SW480 (cell line): ENCODE measurements around the gene TSPAN3.

ENCODE experiments used
- DNase-seq: peaks from one replicate; pipeline ENCODE4 v3.0.0-alpha.2; 2016; ENCODE audit warnings: low spot score

Gene TSPAN3

GRCh38 chr15:77009646-77010311 is 61.1 kb downstream of the TSPAN3 start:
- no peak for DNase-seq

DNA sequence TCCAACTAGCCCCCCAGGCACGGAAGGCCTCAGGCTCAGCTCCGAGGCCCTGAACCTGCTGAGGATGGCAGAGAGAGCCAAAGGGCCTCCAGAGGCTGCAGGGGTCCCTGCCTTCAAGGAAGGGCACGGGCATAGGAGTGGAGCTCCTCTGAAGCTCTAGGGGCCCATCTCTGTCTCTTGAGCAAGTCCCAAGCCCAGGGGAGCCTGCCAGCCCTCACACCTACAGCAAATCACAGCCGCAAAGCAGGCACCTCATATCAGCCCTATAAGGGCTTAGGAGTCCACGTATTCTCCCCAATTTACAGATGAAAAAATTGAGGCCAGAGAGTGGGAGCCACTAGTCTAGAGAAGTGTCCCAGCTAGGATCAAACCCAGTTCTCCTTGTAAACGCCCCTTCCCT is 61.7 kb downstream of the TSPAN3 start:
- DNase-seq = no peak

DNA sequence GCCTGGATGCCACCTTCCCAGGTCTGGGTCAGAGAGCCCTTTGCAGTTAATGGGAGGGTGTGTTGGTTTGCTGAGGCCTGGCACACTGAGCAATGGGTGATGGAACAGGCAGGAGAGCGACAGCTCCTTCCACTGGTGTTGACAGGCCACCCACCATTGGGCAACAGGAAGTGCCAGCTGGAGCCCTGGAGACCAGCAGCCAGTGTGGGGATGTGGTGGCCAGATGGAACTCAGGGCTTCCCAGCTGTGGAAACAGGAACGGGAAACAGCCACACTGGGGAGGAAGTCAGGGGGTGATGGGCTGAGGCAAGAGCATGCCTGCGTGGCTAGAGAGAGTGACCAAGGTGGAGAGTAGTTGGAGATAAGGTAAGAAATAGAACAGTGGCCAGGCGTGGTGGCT is 66.7 kb downstream of the TSPAN3 start:
- DNase-seq = no peak

- DNase-seq = no peak
Measured at GRCh38 chr15:77002954-77003912, 67.7 kb downstream of the TSPAN3 start.

- DNase-seq = no peak
Measured at GRCh38 chr15:77002436-77002835, 68.5 kb downstream of the TSPAN3 start.

- no peak for DNase-seq
Measured at GRCh38 chr15:77001966-77002365, 68.9 kb downstream of the TSPAN3 start.

GRCh38 chr15:77001351-77001750 is 69.6 kb downstream of the TSPAN3 start:
- no peak for DNase-seq

DNA sequence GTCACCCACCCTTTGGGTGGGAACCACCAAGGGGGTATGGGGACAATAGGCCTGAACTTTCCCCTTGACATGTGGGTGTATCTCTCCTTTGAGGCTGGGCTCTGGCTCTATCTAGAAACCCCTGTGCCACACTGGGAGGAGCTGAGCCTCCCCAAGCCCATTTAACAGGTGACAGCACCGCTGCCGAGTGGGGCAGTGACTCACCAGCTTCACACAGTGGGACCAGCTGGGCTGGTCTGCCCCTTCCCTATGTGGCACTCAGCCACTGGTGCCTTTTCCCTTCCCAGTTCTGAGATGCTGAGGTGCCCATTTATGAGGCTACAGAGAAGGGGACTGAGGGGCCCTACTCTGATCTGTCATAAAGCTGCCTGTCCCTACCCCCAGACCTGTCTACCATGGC is 70.9 kb downstream of the TSPAN3 start:
- no peak for DNase-seq

DNA sequence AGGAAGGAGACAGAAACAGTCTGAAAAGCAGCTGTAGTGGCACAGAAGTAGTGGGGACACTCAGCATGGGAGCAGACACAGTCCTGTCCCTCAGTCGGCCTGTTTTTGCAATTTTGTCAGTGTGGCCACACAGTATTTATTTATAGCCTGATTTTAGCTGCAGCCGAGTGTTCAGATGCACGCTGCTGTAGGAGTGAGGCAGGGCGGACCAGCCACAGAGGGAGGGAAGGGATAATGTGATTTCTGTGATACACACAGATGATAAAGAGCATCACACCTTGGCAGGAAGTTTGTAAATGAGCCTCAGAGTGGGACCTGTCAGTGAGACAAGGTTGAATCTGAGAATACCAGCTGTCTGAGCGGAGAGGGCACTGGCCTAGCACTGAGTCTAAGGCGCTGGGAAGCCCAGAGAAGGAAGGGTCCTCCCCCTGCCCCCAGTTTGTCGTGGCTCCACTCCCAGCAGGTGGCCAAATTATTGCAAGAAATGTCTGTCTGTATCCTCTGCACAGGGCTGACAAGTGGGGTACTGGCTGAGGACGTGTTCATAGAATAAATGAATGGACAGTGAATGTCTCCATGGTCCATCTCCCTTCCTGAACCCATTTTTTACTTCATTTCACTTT is 72.1 kb downstream of the TSPAN3 start:
- no peak for DNase-seq

DNA sequence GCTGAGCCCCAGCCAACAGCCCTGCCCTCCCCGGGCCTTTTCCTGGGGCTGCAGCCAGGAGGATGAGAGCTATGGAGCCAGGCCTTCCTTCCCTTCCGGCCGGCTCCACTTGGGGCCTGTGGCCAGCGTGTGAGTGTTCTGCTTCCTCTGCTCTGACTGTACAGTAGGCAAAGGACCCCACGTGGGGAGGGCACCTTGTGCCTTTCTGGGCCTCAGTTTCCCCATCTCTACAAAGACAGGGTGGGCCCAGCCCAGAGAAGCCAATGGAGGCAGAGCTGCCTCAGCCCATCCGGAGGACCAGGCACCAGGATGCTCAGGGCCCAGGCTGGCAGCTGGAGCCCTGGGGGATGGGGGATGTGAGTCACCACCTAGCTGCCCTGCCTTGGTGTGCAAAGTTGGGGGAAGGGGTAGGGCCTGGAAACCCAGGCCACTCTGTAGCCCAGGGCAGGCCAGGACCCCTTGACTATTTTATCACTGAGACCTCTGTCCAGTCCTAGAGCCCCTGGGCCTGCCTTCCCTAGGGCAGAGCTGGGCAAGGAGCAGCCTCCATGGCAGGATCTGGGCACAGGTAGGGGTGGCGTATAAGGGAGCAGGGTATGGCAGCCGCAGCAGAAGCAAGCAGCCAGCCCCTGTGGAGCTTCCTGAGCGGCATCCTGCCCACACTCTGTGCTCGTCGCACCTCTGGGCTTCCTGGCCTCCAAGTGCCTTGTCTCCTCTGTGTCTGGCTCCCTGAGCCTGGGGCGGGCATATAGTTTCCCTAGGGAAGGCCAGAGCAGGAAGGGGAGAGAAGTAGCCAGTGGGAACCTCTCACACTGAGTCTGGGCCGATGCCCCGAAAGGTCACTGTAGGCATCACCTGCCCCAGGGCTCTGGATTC is 74.1 kb downstream of the TSPAN3 start:
- no peak for DNase-seq

- no peak for DNase-seq
Measured at GRCh38 chr15:76996076-76996525, 74.8 kb downstream of the TSPAN3 start.

DNA sequence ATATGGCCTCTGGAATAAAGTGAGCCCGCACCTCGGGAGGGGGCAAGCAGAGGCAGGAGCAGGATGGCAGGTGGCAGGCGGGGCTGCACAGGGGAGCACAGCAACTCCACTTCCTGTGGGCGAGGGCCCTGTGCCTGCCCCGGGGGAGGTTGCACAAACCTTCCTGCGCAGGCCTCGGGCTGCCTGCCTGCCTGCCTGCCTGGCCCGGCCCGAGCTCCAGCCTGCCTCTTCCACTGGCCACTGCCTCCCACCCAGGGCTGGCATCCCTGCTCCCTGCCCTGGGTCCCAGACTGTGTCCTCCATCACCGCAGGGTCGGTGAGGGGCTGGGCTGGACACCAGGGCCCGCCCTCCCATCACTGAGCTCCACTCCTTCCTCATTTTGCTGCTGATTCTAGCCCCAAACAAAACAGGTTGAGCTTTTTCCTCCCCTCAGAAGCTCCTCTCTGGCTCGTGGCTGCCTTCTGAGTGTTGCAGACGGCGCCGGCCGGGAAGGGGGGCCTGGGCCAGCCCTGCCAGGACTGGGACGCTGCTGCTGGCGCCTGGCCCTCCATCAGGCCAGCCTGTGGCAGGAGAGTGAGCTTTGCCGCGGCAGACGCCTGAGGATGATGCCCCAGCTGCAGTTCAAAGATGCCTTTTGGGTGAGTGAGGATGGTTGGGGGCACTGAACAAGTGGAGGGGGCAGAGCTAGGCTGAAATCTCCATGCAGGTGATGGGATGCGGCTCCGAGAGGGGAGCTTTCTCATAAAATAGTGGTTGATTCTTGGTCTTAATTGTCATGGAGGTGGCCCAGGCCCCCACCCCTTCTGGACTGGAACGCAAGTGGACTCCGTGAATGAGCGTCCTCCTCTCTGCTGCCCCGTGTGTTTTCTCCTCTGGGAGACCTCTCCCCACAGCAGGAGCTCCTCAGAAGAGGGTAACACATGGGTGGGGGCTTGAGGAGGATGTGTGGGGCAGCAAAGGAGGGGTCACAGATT is 75.7 kb downstream of the TSPAN3 start, which contains the start of gene PSTPIP1:
Gene PSTPIP1 (plus strand): TSS at position 156 of the 975 bp plus-strand sequence. CDS start 448 bp downstream, at position 604.
- DNase-seq = no peak

DNA sequence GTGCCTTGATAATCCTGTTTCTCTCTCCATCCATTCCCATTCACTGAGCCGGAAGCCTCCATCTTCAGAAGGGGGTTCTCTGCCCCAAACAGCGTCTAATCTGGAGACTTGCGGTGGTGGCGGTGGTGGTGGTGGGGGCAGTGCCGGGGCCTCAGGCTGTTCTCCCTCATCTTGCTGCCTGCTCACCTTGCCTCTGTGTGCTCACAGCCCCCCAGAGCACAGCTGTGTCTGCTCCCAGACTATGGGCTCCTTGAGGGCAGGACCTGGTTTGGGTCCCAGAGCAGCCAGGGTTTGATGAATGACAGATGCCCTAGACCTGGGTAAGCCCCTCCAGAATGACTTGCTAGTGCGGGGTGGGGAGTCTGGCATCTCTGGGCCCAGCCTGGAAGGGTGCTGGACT is 76.4 kb downstream of the TSPAN3 start:
- no peak for DNase-seq

- no peak for DNase-seq
Measured at GRCh38 chr15:76994001-76994400, 76.9 kb downstream of the TSPAN3 start.

GRCh38 chr15:76993114-76993725 is 77.7 kb downstream of the TSPAN3 start:
- DNase-seq = no peak

GRCh38 chr15:76991741-76992645 is 78.9 kb downstream of the TSPAN3 start:
- no peak for DNase-seq
